IPS DF 6.9 (cell line): ENCODE data around the gene CACNA2D3.
A peak's percentile ranks its signal among the peaks of the same experiment; 100 is the strongest.

Experiments
- DNase-seq: peaks from one replicate; pipeline ENCODE4 v3.0.0-alpha.2; 2013; ENCODE audit warnings: low read depth, low spot score
- H3K27ac ChIP-seq: one replicate; pipeline ENCODE4 v1.5.1; 2013; ENCODE audit warnings: low read length, control low read depth
- H3K27me3 ChIP-seq: 2 replicates; pipeline ENCODE4 v1.6.1; 2013; ENCODE audit warnings: mild to moderate bottlenecking, low read length; ENCODE audit not compliant: control insufficient read depth, insufficient read depth
- H3K36me3 ChIP-seq: 2 replicates; pipeline ENCODE4 v1.6.1; 2013; ENCODE audit warnings: low read length; ENCODE audit not compliant: control insufficient read depth, insufficient read depth
- H3K4me1 ChIP-seq: 2 replicates; pipeline ENCODE4 v1.6.1; 2013; ENCODE audit warnings: low read length; ENCODE audit not compliant: control insufficient read depth, insufficient read depth
- H3K4me3 ChIP-seq: 2 replicates; pipeline ENCODE4 v1.5.1; 2013; ENCODE audit warnings: mild to moderate bottlenecking, low read length
- H3K9me3 ChIP-seq: 2 replicates; pipeline ENCODE4 v1.6.1; 2013; ENCODE audit warnings: low read length, inconsistent platforms; ENCODE audit not compliant: control insufficient read depth, insufficient read depth
- WGBS: extraction: QIAGEN DNeasy Blood & Tissue Kit; methylation state at CpG from one replicate; pipeline ENCODE4 v1.1.7; 2013; ENCODE audit warnings: mixed read lengths, missing lambda C conversion rate; ENCODE audit not compliant: insufficient read length, insufficient coverage; 5-methylcytosine and 5-hydroxymethylcytosine counted together

The CACNA2D3 gene

GRCh38 chr3:54530944-54531343 is 408.6 kb downstream of the CACNA2D3 start:
- H3K36me3 ChIP-seq: no peaks in the 10 kb centered on the region
- no peaks in the 10 kb centered on the region for H3K27me3 ChIP-seq
- H3K4me3 ChIP-seq: no peak overlapping the region
- no peaks in the 10 kb centered on the region for H3K9me3 ChIP-seq
- WGBS: no CpG with 5 or more reads among the region's 5 CpGs
- H3K4me1 ChIP-seq: no peaks in the 10 kb centered on the region
- DNase-seq: no peak
- H3K27ac ChIP-seq: no peak overlapping the region

DNA sequence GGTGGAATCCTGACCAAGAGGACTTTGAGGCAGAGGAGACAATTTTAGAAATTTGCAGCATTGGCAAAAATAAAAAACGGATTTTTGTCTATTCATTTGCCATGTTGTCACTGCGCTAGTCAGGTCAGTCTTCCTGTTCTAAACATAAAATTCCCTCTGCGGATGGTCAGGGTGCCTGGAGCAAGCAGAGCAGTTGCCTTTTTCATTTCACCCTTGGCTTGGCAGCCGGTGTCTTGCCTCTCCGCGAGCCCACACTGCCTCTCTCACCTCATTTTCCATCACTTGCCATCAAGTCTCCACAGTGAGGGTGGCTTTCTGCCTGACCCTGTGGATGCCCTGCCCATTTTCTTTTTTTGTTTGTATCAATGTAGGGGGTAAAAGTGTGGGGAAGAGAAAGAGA is 409.4 kb downstream of the CACNA2D3 start:
- DNase-seq: no peak
- Histone ChIP-seq H3K4me1 (no peaks in the 10 kb centered on the region), H3K36me3 (no peaks in the 10 kb centered on the region), H3K4me3 (no peak overlapping the region), H3K27me3 (no peaks in the 10 kb centered on the region), H3K9me3 (no peaks in the 10 kb centered on the region), H3K27ac (no peak overlapping the region)
- no CpG with 5 or more reads among the region's 6 CpGs for WGBS

GRCh38 chr3:54533856-54534255 is 411.5 kb downstream of the CACNA2D3 start:
- no peak for DNase-seq
- Histone ChIP-seq H3K4me1 (no peaks in the 10 kb centered on the region), H3K4me3 (no peak overlapping the region), H3K36me3 (no peaks in the 10 kb centered on the region), H3K27ac (no peak overlapping the region), H3K27me3 (no peaks in the 10 kb centered on the region), H3K9me3 (no peaks in the 10 kb centered on the region)
- no CpG with 5 or more reads among the region's 4 CpGs for WGBS

DNA sequence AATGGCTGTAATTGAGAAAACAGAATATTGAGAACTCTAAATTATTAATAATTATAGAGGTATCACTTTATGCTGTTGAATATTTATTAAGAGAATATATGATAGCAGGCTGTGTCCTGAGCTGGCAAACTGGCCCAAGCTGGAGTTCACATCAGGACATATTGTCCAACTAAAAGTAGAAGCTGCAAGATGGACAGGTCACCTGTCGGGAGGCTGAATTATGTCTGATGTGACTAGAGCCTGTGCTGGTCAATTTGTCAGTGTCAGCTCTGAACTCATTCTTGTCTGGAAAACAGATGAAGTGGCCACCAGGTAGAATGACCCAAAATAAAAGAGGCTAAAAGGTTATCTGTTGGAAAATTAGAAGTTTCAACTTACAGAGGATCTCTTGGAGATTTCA is 413.3 kb downstream of the CACNA2D3 start:
- no CpG with 5 or more reads among the region's 1 CpG for WGBS
- H3K27me3 ChIP-seq: no peaks in the 10 kb centered on the region
- H3K4me1 ChIP-seq: no peaks in the 10 kb centered on the region
- no peaks in the 10 kb centered on the region for H3K9me3 ChIP-seq
- H3K36me3 ChIP-seq: no peaks in the 10 kb centered on the region
- no peak overlapping the region for H3K27ac ChIP-seq
- no peak for DNase-seq
- no peak overlapping the region for H3K4me3 ChIP-seq

GRCh38 chr3:54536450-54536849 is 414.1 kb downstream of the CACNA2D3 start:
- Histone ChIP-seq H3K4me1 (no peaks in the 10 kb centered on the region), H3K4me3 (no peak overlapping the region), H3K9me3 (no peaks in the 10 kb centered on the region), H3K27ac (no peak overlapping the region), H3K27me3 (no peaks in the 10 kb centered on the region), H3K36me3 (no peaks in the 10 kb centered on the region)
- WGBS: no CpG with 5 or more reads among the region's 2 CpGs
- no peak for DNase-seq

- Histone ChIP-seq H3K4me1 (no peaks in the 10 kb centered on the region), H3K36me3 (no peaks in the 10 kb centered on the region), H3K9me3 (no peaks in the 10 kb centered on the region), H3K4me3 (no peak overlapping the region), H3K27me3 (no peaks in the 10 kb centered on the region), H3K27ac (no peak overlapping the region)
- WGBS: no CpG with 5 or more reads among the region's 6 CpGs
- DNase-seq: no peak
These were observed 415.2 kb downstream of the CACNA2D3 start for GRCh38 chr3:54537506-54537905.

DNA sequence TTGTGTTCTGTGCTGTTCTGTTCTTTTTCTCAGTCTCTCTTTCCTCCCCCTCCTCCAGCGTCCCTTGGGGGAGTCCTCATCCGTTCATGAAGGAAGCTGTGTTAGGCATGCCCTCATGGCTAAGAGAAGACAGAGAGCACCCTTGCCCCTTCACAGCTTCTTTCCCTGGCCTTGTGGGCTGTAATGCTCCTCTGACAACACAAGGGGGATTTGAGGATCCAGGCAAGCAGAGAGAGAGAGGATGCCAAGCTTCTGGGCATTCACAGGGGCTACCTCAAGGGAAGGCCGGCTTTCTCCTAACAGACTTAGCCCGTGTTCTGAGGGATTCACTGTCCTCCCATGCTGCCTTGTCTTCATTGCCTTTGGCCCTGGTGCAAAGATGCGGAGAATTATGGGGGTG is 416.0 kb downstream of the CACNA2D3 start:
- no peaks in the 10 kb centered on the region for H3K9me3 ChIP-seq
- no peaks in the 10 kb centered on the region for H3K36me3 ChIP-seq
- no peaks in the 10 kb centered on the region for H3K4me1 ChIP-seq
- H3K27ac ChIP-seq: no peak overlapping the region
- no peak overlapping the region for H3K4me3 ChIP-seq
- DNase-seq: peak; percentile 31
- no CpG with 5 or more reads among the region's 5 CpGs for WGBS
- H3K27me3 ChIP-seq: no peaks in the 10 kb centered on the region

DNA sequence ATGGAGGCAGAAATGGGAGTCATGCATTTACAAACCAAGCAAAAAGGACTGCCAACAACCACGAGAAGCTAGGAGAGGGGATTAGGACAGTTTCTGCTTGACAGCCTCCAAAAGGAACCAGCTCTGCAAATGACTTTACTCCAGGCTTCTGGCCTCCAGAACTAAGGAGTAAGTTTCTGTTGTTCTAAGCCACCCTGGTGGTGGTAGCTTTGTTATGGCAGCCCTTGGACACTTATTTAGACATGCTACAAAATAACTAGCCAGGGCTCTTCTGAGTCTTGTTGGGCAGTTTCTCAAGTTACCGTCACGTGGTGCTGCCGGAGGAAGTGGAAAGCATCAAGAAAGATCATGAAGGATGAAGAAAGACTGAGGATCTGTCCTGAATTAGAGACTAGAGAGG is 419.0 kb downstream of the CACNA2D3 start:
- Histone ChIP-seq H3K27me3 (no peaks in the 10 kb centered on the region), H3K4me3 (no peak overlapping the region), H3K36me3 (no peaks in the 10 kb centered on the region), H3K27ac (no peak overlapping the region), H3K4me1 (no peaks in the 10 kb centered on the region), H3K9me3 (no peaks in the 10 kb centered on the region)
- no peak for DNase-seq
- WGBS: no CpG with 5 or more reads among the region's 4 CpGs

DNA sequence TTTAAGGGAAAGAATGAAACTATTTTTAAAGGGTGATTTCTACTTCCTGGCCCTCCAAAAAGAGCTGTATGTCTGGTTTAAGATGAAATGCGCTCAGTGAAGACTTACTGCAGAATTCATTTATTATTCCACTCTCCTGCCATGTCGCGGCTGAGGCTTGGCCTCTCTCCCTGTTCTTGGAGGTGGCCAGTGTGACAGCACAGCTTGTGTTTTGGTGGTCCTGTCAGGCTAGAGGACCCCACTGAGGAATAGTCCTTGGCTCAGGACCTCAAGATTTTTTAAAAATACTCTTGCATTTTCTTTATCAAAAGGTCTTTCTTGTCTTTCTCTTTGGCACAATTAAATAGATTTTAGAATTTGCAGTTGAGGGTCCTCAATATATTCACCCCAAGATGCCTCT is 421.1 kb downstream of the CACNA2D3 start:
- no CpG with 5 or more reads among the region's 3 CpGs for WGBS
- DNase-seq: no peak
- Histone ChIP-seq H3K9me3 (no peaks in the 10 kb centered on the region), H3K4me1 (no peaks in the 10 kb centered on the region), H3K4me3 (no peak overlapping the region), H3K36me3 (no peaks in the 10 kb centered on the region), H3K27me3 (no peaks in the 10 kb centered on the region), H3K27ac (no peak overlapping the region)

- Histone ChIP-seq H3K4me1 (no peaks in the 10 kb centered on the region), H3K27ac (no peak overlapping the region), H3K36me3 (no peaks in the 10 kb centered on the region), H3K4me3 (no peak overlapping the region), H3K9me3 (no peaks in the 10 kb centered on the region), H3K27me3 (no peaks in the 10 kb centered on the region)
- no CpG with 5 or more reads among the region's 2 CpGs for WGBS
- DNase-seq: no peak
These were observed 424.7 kb downstream of the CACNA2D3 start for GRCh38 chr3:54547051-54547450.

- no peaks in the 10 kb centered on the region for H3K27me3 ChIP-seq
- no peaks in the 10 kb centered on the region for H3K36me3 ChIP-seq
- WGBS: no CpG with 5 or more reads among the region's 2 CpGs
- no peaks in the 10 kb centered on the region for H3K4me1 ChIP-seq
- H3K9me3 ChIP-seq: no peaks in the 10 kb centered on the region
- H3K4me3 ChIP-seq: no peak overlapping the region
- H3K27ac ChIP-seq: no peak overlapping the region
- DNase-seq: no peak
These were observed 425.5 kb downstream of the CACNA2D3 start for GRCh38 chr3:54547846-54548245.
